GM12878 (cell line): ENCODE measurements around the gene TOMM6. TPM values are rescaled to one million over a fixed set of nuclear protein-coding genes. Genes with fewer than 3 reads are reported as not detected.

Experiments used
- ATAC-seq: fragments of 200-7000 bp; cut with Tn5 transposase; 3 replicates; pipeline ENCODE4 v1.9.1; 2020; ENCODE audit warnings: mild to moderate bottlenecking, moderate library complexity
- BruUV-seq: library from RNA; stranded (reverse); fragments of 400-500 nt; replicated peaks from 2 replicates; lab custom pipeline; 2021; lab: Mats Ljungman, UMichigan
- CTCF ChIA-PET: fragments of 300-600 bp; sonication (Branson Sonifier 250); formaldehyde crosslinking; extraction: SDS; loops from one replicate; lab custom pipeline; 2021; ENCODE audit warnings: inconsistent platforms; lab: Yijun Ruan, JAX
- POLR2A ChIA-PET: fragments of 350-600 bp; formaldehyde crosslinking; extraction: SDS; loops from one replicate; lab custom pipeline; 2021; ENCODE audit warnings: inconsistent platforms; lab: Charles Lee
- RAD21 ChIA-PET: fragments of 300-600 bp; sonication (Branson Sonifier 250); formaldehyde crosslinking; loops from one replicate; lab custom pipeline; 2023; ENCODE audit warnings: antibody characterized with exemption; ENCODE audit not compliant: unreplicated experiment; lab: Charles Lee
- SMC1A ChIA-PET: fragments of 300-600 bp; sonication (Branson Sonifier 250); formaldehyde crosslinking; loops from one replicate; lab custom pipeline; 2023; ENCODE audit not compliant: unreplicated experiment, uncharacterized antibody; lab: Charles Lee
- DNase-seq: peaks from one replicate; pipeline ENCODE4 v3.0.0-alpha.2; 2011; ENCODE audit warnings: low read depth, low spot score
- FAIRE-seq: peaks from 3 replicates; lab custom pipeline; 2011; peaks lifted over from hg19 to GRCh38; lab: Jason Lieb, UNC
- H2AFZ ChIP-seq: 2 replicates; pipeline ENCODE4 v1.6.0; 2011; ENCODE audit warnings: low read depth, low read length, control low read depth; ENCODE audit not compliant: control insufficient read depth
- H3K27ac ChIP-seq: 2 replicates; pipeline ENCODE4 v1.5.1; 2011; ENCODE audit warnings: control low read depth; ENCODE audit not compliant: control insufficient read depth, insufficient read depth
- H3K27me3 ChIP-seq, 2 experiments: replicated peaks in 1 of 2; 2 replicates each; pipeline versions ENCODE4 v1.6.0 to v1.6.1; 2011; ENCODE audit warnings: low read length in 1 of 2; ENCODE audit not compliant: control insufficient read depth in 2 of 2, insufficient read depth in 2 of 2
- H3K36me3 ChIP-seq, 2 experiments: 2 replicates each; pipeline ENCODE4 v1.5.1; 2011; ENCODE audit warnings: low read length in 1 of 2; ENCODE audit not compliant: control insufficient read depth in 2 of 2, insufficient read depth in 2 of 2
- H3K4me1 ChIP-seq: 2 replicates; pipeline ENCODE4 v1.6.1; 2011; ENCODE audit warnings: mild to moderate bottlenecking, low read length, moderate library complexity, mixed read lengths; ENCODE audit not compliant: control insufficient read depth, insufficient read depth
- H3K4me2 ChIP-seq: 2 replicates; pipeline ENCODE4 v1.6.0; 2011; ENCODE audit warnings: control low read depth; ENCODE audit not compliant: control insufficient read depth, insufficient read depth
- H3K4me3 ChIP-seq: fragments of 200-600 bp; sonication (generic); 2 replicates; pipeline ENCODE4 v1.5.1; 2016
- H3K79me2 ChIP-seq: 2 replicates; pipeline ENCODE4 v1.6.0; 2011; ENCODE audit warnings: low read length; ENCODE audit not compliant: control insufficient read depth, insufficient read depth
- H3K9ac ChIP-seq: 2 replicates; pipeline ENCODE4 v1.8.0; 2011; ENCODE audit warnings: low read length, control low read depth, mixed read lengths; ENCODE audit not compliant: control insufficient read depth, insufficient read depth
- H3K9me3 ChIP-seq: replicated peaks from 3 replicates; pipeline ENCODE4 v1.5.1; 2011; ENCODE audit warnings: mild to moderate bottlenecking, low read length; ENCODE audit not compliant: control insufficient read depth, insufficient read depth
- H4K20me1 ChIP-seq: 2 replicates; pipeline ENCODE4 v1.6.0; 2011; ENCODE audit not compliant: control insufficient read depth, insufficient read depth
- CEBPB ChIP-seq, 2 experiments: fragments of 150-350 bp in 1 of 2; IDR thresholded peaks; 2 replicates each; pipeline ENCODE4 v1.6.1; 2012 to 2014; ENCODE audit warnings: low read depth in 2 of 2, low read length in 2 of 2, borderline replicate concordance in 1 of 2, inconsistent platforms in 1 of 2
- NBN ChIP-seq: fragments of 450-650 bp; IDR thresholded peaks from 2 replicates; pipeline ENCODE4 v1.6.1; 2016
- NFXL1 ChIP-seq: fragments of 450-650 bp; IDR thresholded peaks from 2 replicates; pipeline ENCODE4 v1.6.1; 2017; ENCODE audit warnings: antibody characterized with exemption, mild to moderate bottlenecking, borderline replicate concordance
- SPI1 ChIP-seq: IDR thresholded peaks from 2 replicates; pipeline ENCODE4 v1.6.1; 2011; ENCODE audit warnings: low read depth, mild to moderate bottlenecking, low read length, moderate library complexity, borderline replicate concordance; ENCODE audit not compliant: insufficient read depth
- ZSCAN29 ChIP-seq: fragments of 450-650 bp; IDR thresholded peaks from 2 replicates; pipeline ENCODE4 v1.6.1; 2017; ENCODE audit warnings: mild to moderate bottlenecking, moderate library complexity
- whole genome bisulfite sequencing: methylation state at CpG from one replicate; pipeline ENCODE4 v1.1.6; 2016; ENCODE audit warnings: low lambda C conversion rate; ENCODE audit not compliant: insufficient replicate concordance, insufficient coverage; ENCODE audit errors: missing lambda C conversion rate; 5-methylcytosine and 5-hydroxymethylcytosine counted together
- in situ Hi-C: fragments of 300-500 bp; cut with MboI; formaldehyde crosslinking; loops from 9 replicates; pipeline ENCODE4 v1.14.3; 2018; ENCODE audit warnings: mixed read lengths
- intact Hi-C: fragments of 100-400 bp; cut with micrococcal nuclease; formaldehyde crosslinking; loops from one replicate; pipeline ENCODE4 v1.14.2; 2022; ENCODE audit not compliant: unreplicated experiment
- polyA plus RNA-seq, 11 experiments: library from polyadenylated mRNA; depleted of rRNA in 4 of 11; unstranded in 6 of 11; stranded (reverse) in 5 of 11; fragments of >200 nt; fragmentation: Nextera tagmentation in 4 of 11; fragmentation: Illumina TruSeq in 1 of 11; extraction: Ambion mirVana in 4 of 11; extraction: Trizol in 1 of 11; gene quantifications; 1 replicate in 1 of 11; 2 replicates in 10 of 11; pipeline versions ENCODE4 v1.2.1 to v1.2.3, GENCODE V29; 2011 to 2016; ENCODE audit warnings: inconsistent platforms in 2 of 11, missing spikeins in 2 of 11, low read depth in 1 of 11
- total RNA-seq, 4 experiments: library from RNA; depleted of rRNA in 3 of 4; stranded (reverse); fragments of >200 nt in 3 of 4; fragmentation: Illumina TruSeq in 1 of 4; extraction: Trizol in 1 of 4; gene quantifications; 2 replicates each; pipeline versions ENCODE4 v1.2.1 to v1.2.3, GENCODE V29; 2013 to 2021

TOMM6 gene
- total and polyA plus RNA-seq, 10 of the 15 experiments (the other 5 are each of a cell fraction or from before 2014, with no cell fraction given), result 206 to 746 (median 448) TPM

DNA sequence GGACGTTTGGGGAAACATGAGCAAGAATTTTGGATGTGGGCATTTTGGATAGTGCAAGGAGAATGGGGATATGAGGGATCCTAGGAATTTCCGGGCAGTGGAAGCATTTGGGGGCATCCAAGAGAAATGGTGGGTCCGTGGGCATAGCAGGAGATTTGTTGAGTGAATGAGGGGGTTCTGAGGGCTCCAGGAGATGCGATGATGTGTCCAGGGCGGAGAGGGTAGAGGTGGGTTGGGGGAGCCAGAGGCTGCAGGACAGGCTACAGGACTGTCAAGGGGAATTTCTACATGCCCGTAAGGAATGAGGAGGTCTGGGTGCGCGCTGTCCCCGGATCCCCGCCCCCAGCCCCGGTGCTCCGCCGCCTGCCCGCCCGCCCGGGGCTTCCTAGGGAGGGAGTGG, 8.2 kb upstream of the TOMM6 start:
- Histone ChIP-seq H3K27ac (no peak overlapping the region), H2AFZ (peak overlapping the region; percentile 51), H3K9me3 (no peaks in the 10 kb centered on the region), H3K9ac (peak overlapping the region; percentile 72), H3K4me3 (peak overlapping the region; percentile 67), H3K79me2 (no peaks in the 10 kb centered on the region), H3K4me2 (peak overlapping the region; percentile 89), H3K4me1 (peaks cover 13% of the 10 kb centered on the region), H3K27me3 (no peaks in the 10 kb centered on the region), H3K36me3 (peaks cover 0 to 3% of the 10 kb centered on the region in 2 experiments; a peak in 1 of 4 replicates), H4K20me1 (no peaks in the 10 kb centered on the region)
- 7% methylated on average over 5 of the region's 16 CpGs for WGBS
- in situ Hi-C loops, result no loop called here
- no TSS peak for BruUV-seq
- ChIA-PET POLR2A (no interaction called here), SMC1A (interaction anchor here (0.6 kb wide), 1 partner anchor 266 kb away, joined by 3 read pairs; no protein-coding TSS in a partner anchor), RAD21 (interaction anchor here (0.6 to 1.0 kb wide), 5 partner anchors 48 to 267 kb away, joined by 3 to 5 read pairs (median 4); no protein-coding TSS in a partner anchor), CTCF (no interaction called here)
- intact Hi-C loops, result loop anchor here (5.0 kb wide), 2 partner anchors 72 to 412 kb away; no protein-coding TSS in a partner anchor
- DNase-seq, result no peak
- TF ChIP-seq SPI1 (no peak), CEBPB (IDR thresholded peaks at IDR 0.05; ENCODE audit: borderline replicate concordance in 1 of 2, low read depth in 2 of 2, low read length in 2 of 2) (no peak), ZSCAN29 (no peak), NBN (no peak), NFXL1 (no peak)
- FAIRE-seq, result no peak
- ATAC-seq, result no peak
